GM11168 (cell line): ENCODE data around the gene CCDC38.

Experiments
- in situ Hi-C: fragments of 300-500 bp; cut with MboI; formaldehyde crosslinking; loops from one replicate; pipeline ENCODE4 v1.12.0; 2022; ENCODE audit warnings: low sequenced_read_pairs; ENCODE audit not compliant: unreplicated experiment

Gene CCDC38

GRCh38 chr12:95890958-95891357 is 51.5 kb downstream of the CCDC38 start:
- in situ Hi-C loops: no loop called here

GRCh38 chr12:95887311-95887710 is 55.1 kb downstream of the CCDC38 start:
- in situ Hi-C loops: no loop called here

GRCh38 chr12:95884998-95885397 is 57.4 kb downstream of the CCDC38 start:
- in situ Hi-C loops: no loop called here

GRCh38 chr12:95882873-95883272 is 59.5 kb downstream of the CCDC38 start:
- in situ Hi-C loops: no loop called here

GRCh38 chr12:95882080-95882479 is 60.3 kb downstream of the CCDC38 start:
- in situ Hi-C loops: no loop called here

GRCh38 chr12:95881331-95881955 is 61.0 kb downstream of the CCDC38 start:
- in situ Hi-C loops: no loop called here

- in situ Hi-C loops: no loop called here
Observed at GRCh38 chr12:95880895-95881294, 61.5 kb downstream of the CCDC38 start.

GRCh38 chr12:95877622-95878021 is 64.8 kb downstream of the CCDC38 start:
- in situ Hi-C loops: no loop called here

GRCh38 chr12:95874452-95874851 is 68.0 kb downstream of the CCDC38 start:
- in situ Hi-C loops: no loop called here

GRCh38 chr12:95870897-95871296 is 71.5 kb downstream of the CCDC38 start:
- in situ Hi-C loops: no loop called here

GRCh38 chr12:95863337-95863736 is 79.1 kb downstream of the CCDC38 start:
- in situ Hi-C loops: no loop called here

- in situ Hi-C loops: no loop called here
Observed at GRCh38 chr12:95862038-95862437, 80.4 kb downstream of the CCDC38 start.

GRCh38 chr12:95859947-95860850 is 82.2 kb downstream of the CCDC38 start:
- in situ Hi-C loops: no loop called here

GRCh38 chr12:95859344-95859816 is 83.0 kb downstream of the CCDC38 start:
- in situ Hi-C loops: no loop called here

- in situ Hi-C loops: no loop called here
Observed at GRCh38 chr12:95858451-95859343, 83.7 kb downstream of the CCDC38 start, which contains the start of gene SNRPF. Gene SNRPF (plus strand): TSS chr12:95858952. CDS start chr12:95859074, 122 bp downstream.

GRCh38 chr12:95857799-95858198 is 84.6 kb downstream of the CCDC38 start:
- in situ Hi-C loops: no loop called here

GRCh38 chr12:95857156-95857555 is 85.3 kb downstream of the CCDC38 start:
- in situ Hi-C loops: no loop called here

- in situ Hi-C loops: no loop called here
Observed at GRCh38 chr12:95852133-95852532, 90.3 kb downstream of the CCDC38 start.

GRCh38 chr12:95851606-95852005 is 90.8 kb downstream of the CCDC38 start:
- in situ Hi-C loops: no loop called here
